ENCODE data around the gene FOXB2. TPM values are rescaled to one million over a fixed set of nuclear protein-coding genes. Genes with fewer than 3 reads are reported as not detected.

Gene FOXB2
- total and polyA plus RNA-seq, 2 of the 8 experiments (the other 6 are each of a cell fraction or from before 2014, with no cell fraction given) = 0.15 to 0.22 TPM

- TF ChIP-seq ATF2 (IDR thresholded peaks at IDR 0.05; ENCODE audit: low read length) (no peak), TBP (IDR thresholded peaks at IDR 0.05; ENCODE audit: low read depth, low read length) (no peak), TAF7 (optimal IDR thresholded peaks at IDR 0.05; ENCODE audit: borderline replicate concordance, low read depth, low read length) (no peak), GTF2F1 (IDR thresholded peaks at IDR 0.05; ENCODE audit: borderline replicate concordance, low read depth, low read length) (no peak), RFX5 (IDR thresholded peaks at IDR 0.05; ENCODE audit: borderline replicate concordance, low read depth, low read length) (no peak), E2F6 (IDR thresholded peaks at IDR 0.05) (peak; percentile 23; the same call in 1 of the 2 replicates), YY1 (IDR thresholded peaks at IDR 0.05; ENCODE audit: low read depth, low read length) (no peak), ATF3 (IDR thresholded peaks at IDR 0.05; ENCODE audit: insufficient read depth, low read depth, low read length) (0 out of 2 replicates have a peak, but pooled peaks have one; percentile 6), SAP30 (IDR thresholded peaks at IDR 0.05; ENCODE audit: insufficient read depth, insufficient replicate concordance, low read length) (no peak), RBBP5 (IDR thresholded peaks at IDR 0.05; ENCODE audit: borderline replicate concordance, low read depth, low read length) (no peak; the same call in none of the 2 replicates), CHD1 (IDR thresholded peaks at IDR 0.05; ENCODE audit: low read depth, low read length) (no peak), NRF1 (IDR thresholded peaks at IDR 0.05; ENCODE audit: low read depth, low read length) (no peak), NANOG (IDR thresholded peaks at IDR 0.05; ENCODE audit: insufficient read depth, low read depth, low read length, poor library complexity, severe bottlenecking) (no peak), HDAC2 (IDR thresholded peaks at IDR 0.05; ENCODE audit: borderline replicate concordance in 1 of 2, low read depth in 2 of 2, low read length in 2 of 2) (no peak), ASH2L (IDR thresholded peaks at IDR 0.05; ENCODE audit: low read length) (peak; percentile 85), SP1 (IDR thresholded peaks at IDR 0.05; ENCODE audit: low read depth, low read length) (no peak), RXRA (IDR thresholded peaks at IDR 0.05; ENCODE audit: insufficient read depth, low read depth, low read length) (no peak)
Observed at GRCh38 chr9:77018058-77018968, 1.1 kb upstream of the FOXB2 start (continued).

Data from H1 (cell line).